Esophagus muscularis mucosa (tissue), 3 donors: Measurements from ENCODE around the gene CDCA7L.

ENCODE experiments used
- EP300 ChIP-seq: sonication (generic); formaldehyde crosslinking; IDR thresholded peaks from one replicate; pipeline ENCODE4 v1.6.1; 2017; ENCODE audit warnings: antibody characterized with exemption
- TF ChIP-seq, protein P1 (sequence below), 3 experiments: fragments of 200-600 bp in 2 of 3; fragments of 450-650 bp in 1 of 3; sonication (generic) in 2 of 3; IDR thresholded peaks; one replicate each; pipeline ENCODE4 v1.5.1; 2017 to 2019; ENCODE audit warnings: antibody characterized with exemption in 3 of 3, mild to moderate bottlenecking in 2 of 3, moderate library complexity in 1 of 3

DNA sequence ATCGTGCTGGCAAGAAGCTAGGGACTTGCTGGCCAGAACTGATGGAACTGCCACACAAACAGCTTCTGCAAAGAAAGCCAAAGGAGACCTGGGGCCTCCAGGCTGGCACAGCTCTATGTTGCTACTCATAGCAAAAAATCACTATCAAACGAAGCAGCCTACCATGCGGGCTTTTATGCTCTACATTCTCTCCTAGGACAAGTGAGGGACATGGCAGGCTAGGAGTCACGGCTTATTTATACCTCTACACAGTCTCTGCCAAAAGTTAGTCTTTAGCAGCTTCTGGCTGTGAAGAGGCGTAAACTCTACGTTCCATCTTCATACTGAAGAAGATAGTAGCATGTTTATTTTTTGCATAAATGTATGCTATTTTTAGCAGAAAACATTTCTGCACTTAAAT is 35.4 kb downstream of the CDCA7L start:
- TF ChIP-seq EP300: no peak
- TF ChIP-seq, protein P1, sequence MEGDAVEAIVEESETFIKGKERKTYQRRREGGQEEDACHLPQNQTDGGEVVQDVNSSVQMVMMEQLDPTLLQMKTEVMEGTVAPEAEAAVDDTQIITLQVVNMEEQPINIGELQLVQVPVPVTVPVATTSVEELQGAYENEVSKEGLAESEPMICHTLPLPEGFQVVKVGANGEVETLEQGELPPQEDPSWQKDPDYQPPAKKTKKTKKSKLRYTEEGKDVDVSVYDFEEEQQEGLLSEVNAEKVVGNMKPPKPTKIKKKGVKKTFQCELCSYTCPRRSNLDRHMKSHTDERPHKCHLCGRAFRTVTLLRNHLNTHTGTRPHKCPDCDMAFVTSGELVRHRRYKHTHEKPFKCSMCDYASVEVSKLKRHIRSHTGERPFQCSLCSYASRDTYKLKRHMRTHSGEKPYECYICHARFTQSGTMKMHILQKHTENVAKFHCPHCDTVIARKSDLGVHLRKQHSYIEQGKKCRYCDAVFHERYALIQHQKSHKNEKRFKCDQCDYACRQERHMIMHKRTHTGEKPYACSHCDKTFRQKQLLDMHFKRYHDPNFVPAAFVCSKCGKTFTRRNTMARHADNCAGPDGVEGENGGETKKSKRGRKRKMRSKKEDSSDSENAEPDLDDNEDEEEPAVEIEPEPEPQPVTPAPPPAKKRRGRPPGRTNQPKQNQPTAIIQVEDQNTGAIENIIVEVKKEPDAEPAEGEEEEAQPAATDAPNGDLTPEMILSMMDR (IDR thresholded peaks at IDR 0.05): no peak
